HG03108 (cell line): ENCODE results near the gene APP.

ENCODE experiments used
- ATAC-seq: cut with Tn5 transposase; IDR thresholded peaks from one replicate; pipeline ENCODE4 v1.9.1; 2021; ENCODE audit warnings: moderate library complexity; ENCODE audit not compliant: unreplicated experiment

APP gene

GRCh38 chr21:25986928-25987327 lies 183.6 kb downstream of the APP start:
- ATAC-seq, result no peak

DNA sequence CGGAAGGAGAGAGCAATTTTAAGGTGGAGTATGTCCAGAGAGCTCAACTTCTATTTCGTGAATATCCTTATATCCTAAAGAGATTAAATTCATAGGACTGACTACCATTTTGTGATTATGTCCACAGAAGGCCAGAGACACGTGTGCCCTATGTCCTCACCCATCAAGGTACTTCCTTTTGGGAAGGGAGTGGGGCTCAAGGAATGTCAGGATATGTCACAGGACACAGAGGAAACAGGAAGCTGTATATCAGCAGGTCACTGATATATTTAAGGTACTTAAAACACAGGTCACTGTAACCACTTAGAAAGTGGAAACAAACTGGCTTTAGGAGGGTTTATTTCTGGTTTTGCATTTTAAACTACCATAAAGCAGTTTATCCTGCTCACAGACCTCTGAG lies 184.6 kb downstream of the APP start:
- no peak for ATAC-seq

DNA sequence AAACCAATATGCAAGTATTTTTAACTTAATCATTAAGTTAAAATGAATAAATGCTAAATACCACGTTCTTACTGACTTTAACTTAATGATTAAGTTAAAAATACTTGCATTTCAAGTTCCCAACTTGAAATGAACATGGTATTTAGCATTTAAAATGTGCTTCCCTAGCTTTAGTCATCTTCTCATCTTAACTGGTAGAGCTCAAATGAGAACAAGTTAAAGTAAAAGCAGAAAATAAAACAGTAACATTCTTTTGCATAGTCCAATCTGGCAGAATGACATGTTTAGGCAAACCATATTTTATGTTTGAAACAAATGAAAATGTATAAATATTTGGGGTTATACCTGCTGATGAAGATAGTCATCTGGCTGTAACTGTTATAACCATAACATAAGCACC lies 186.0 kb downstream of the APP start:
- no peak for ATAC-seq

DNA sequence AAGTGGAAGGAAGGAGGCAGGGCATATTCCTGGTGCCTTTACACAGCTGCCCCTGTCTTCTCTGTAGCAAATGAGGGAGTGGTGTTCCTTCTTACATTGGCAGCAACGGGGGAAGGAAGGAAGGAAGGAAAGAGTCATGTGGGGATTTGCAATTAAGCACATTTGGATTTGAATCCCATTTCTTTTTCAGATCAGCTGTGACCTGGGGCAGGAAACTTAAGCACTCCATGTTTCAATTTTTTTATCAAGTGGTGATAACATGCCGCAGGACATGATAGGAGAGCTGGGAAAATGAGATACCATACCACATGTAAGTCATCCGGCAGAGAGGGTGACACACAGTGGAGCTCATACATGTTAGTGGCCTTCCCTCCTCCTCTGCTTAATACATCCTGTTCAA lies 186.8 kb downstream of the APP start:
- no peak for ATAC-seq

GRCh38 chr21:25980710-25981109 lies 189.9 kb downstream of the APP start:
- no peak for ATAC-seq

DNA sequence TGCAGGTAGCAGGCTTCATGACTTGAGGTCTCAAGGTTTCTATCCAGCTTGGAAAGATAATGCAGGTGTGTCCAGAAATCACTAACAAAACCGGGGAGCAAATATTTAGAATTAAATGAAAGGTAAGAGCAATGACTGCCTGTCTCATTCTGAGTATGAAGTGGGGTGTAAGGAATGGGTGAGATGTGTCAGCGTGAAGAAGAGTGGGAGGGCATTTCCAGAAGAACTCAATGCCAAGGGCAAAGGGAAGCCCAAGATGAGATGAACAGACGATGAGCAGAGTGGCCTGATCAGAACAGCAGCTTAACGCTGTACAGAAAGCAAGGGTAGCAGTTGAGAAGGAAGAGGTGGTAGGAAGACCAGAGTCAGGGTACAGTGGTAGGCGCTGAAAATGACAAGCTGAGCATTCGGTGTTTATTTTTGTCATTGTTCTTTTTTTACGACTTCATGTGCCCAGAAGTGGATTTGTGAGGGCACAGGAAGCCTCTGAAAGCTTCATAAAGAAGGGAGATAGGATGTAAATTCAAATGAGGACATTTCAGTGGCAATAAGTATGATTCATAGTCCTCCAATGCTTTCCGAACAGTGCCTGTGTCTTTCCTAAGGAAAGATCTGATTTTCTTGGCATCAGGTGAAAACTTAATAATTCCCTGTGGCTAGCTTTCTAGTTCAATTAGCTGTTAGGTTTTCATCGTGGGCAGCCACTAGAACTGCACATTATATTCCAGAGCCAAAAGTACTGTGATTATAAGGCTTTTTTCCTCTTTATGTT lies 190.5 kb downstream of the APP start:
- ATAC-seq, result no peak

GRCh38 chr21:25977068-25977611 lies 193.4 kb downstream of the APP start:
- no peak for ATAC-seq

DNA sequence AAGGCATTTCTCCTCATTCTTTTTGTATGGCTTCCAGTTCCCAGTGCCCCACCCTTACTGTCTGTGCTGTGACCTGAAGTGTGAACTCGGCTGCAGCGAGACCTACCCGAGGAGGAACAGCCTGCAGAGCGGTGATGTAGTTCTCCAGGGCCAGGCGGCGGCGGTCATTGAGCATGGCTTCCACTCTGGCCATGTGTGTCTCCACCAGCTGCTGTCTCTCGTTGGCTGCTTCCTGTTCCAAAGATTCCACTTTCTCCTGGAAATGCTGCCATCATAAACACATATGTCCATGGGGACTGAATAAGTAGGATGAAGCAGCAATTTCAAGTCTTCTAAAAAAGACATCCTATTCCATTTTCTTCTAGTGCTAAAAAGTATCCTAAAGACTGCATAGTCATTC lies 195.6 kb downstream of the APP start:
- ATAC-seq, result no peak

- ATAC-seq, result no peak
Measured at GRCh38 chr21:25970254-25970930, 200.2 kb downstream of the APP start.

- ATAC-seq, result peak; percentile 13
Measured at GRCh38 chr21:25967901-25968438, 202.6 kb downstream of the APP start.

- ATAC-seq, result peak; percentile 98
Measured at GRCh38 chr21:25967181-25967900, 203.2 kb downstream of the APP start.

GRCh38 chr21:25965951-25966707 lies 204.4 kb downstream of the APP start:
- ATAC-seq, result no peak

DNA sequence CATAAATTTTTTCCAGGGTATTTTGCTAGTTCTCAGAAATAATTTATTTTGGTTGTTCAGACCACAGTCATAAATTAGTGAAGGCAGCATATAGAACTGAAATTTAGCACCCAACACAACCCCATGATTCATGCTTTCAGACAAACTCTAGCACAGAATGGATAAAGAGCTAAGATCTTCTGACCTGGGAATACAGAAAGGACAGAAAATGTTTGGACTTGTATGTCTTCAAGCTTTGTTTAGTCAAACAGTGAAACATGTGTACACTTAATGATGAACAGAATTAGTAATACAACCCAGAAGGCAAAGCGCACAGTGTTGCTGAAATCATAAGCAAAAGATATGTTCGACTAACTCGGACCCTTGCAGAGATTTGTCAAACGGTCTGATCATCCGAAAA lies 205.6 kb downstream of the APP start:
- no peak for ATAC-seq

DNA sequence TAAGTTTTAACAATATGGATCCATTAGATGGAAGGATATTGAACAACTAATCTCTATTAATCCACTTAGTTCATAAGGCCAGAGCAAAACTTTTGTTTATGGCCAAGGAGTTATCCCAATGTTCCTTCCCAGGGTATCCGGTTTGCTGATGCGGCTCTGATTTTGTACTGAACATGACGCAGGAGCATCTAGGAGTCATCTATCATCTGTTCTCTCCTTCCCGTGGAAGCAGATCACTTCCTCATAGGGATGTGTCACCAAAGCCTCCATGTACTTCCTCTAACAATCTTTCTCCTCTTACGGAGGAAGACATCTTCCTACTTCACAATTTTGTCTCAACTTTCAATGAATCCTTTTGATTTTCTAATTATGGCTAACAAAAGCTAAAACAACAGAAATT lies 206.6 kb downstream of the APP start:
- no peak for ATAC-seq

DNA sequence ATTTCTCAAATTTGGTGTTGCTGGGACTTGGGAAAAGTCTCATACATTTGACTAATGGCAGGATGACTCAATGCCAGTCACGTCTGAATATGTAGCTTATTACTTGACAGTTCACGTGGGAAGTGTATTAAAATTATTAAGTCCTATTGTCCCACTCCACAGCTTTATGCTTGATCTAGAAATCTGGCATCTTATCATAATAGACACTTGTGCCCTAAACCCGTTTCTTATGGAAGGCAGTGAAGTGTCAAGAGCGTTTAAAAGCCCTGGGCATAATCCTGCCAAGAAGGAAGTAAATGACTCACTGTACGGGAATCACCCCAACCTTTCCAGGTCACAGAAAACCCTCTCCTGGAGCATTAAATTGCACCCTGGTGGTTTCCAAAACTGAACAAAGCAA lies 207.4 kb downstream of the APP start:
- no peak for ATAC-seq

GRCh38 chr21:25961042-25961441 lies 209.5 kb downstream of the APP start:
- no peak for ATAC-seq

DNA sequence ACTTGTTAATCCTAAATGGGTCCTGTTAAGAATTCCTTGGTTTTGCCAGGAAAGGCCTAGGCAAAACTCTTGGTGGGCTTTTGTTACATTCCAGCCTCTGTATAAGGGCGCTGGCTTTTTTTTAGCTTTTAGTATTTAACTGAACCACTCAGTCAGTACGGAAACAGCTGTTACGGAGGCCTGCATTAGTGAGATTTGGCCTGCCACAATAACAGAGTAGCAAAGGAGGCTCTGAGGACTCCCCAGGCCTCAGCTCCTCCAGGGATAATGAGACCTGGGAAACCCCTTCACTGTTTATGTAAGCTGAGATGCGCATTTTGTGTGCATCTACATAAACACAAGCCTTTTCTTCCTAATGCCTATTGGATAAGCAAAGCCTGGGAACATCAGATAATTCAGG lies 210.2 kb downstream of the APP start:
- ATAC-seq, result no peak

- no peak for ATAC-seq
Measured at GRCh38 chr21:25959799-25960198, 210.8 kb downstream of the APP start.

DNA sequence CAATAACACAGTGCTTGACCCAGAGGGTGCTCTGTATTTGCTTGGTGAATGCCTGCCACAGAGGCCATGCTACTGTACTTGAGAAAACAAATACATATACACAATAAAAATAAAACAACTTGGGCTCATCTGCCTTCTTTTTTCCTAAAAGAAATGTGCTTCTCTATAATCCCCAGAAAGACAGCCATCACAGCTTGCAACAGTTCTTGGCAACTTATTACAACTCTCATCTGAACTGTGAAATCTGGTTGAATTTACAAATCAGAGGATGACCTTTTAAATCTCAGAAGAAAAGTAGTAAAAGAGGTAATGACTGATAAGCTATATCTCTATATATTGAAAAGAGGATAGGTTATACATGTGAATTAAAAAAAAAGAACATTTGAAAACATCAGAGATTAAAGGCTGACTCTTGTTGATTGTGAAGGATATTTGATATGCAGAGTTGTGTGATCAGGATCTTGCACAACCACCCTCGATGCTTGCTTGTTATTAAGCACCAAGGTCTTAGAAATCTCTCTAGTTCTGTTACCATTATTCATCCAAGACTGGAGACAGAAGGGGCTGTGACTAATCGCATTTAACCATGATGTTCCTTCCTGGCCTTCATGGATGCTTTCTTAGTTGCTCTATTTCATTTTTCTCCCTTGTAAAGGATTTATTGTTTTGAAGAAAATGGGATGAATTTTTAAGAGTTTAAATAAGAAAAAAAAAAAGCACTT lies 213.4 kb downstream of the APP start:
- ATAC-seq, result no peak

DNA sequence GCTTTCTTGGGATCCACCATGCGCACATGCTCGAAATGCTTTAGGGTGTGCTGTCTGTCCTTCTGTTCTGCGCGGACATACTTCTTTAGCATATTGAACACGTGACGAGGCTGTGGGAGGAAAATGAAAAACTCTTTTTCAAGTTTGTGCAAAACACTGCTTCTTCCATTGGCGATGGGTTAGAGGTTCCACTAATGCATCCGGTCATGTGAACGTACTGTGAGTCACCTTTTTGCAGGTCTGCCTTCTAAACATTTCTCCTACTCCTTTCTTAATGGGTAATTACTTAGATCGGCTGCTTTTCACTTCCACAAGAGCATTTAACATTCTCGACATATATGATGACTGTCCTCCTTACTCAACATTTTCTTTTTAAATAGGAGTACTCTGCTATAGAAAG lies 214.9 kb downstream of the APP start:
- ATAC-seq, result no peak
